GM19239 (cell line): ENCODE measurements around the gene ELSPBP1.
"Not testable (repeated sequence)": the region's sequence is repeated elsewhere in the genome, so short reads cannot be mapped to it uniquely, and the experiment has no call there.

Experiments used
- DNase-seq: peaks from one replicate; pipeline ENCODE4 v3.0.0; 2011; ENCODE audit warnings: low spot score; ENCODE audit not compliant: insufficient read length
- FAIRE-seq: peaks from 2 replicates; lab custom pipeline; 2011; peaks lifted over from hg19 to GRCh38; lab: Jason Lieb, UNC

The ELSPBP1 gene

GRCh38 chr19:48036765-48037164 lies 42.3 kb downstream of the ELSPBP1 start:
- DNase-seq (no peak), FAIRE-seq (no peak)

- FAIRE-seq (no peak), DNase-seq (no peak)
Observed at GRCh38 chr19:48041877-48042580, 47.6 kb downstream of the ELSPBP1 start.

GRCh38 chr19:48043675-48044258 lies 49.3 kb downstream of the ELSPBP1 start, which contains the start of gene CABP5:
Gene CABP5 (minus strand): TSS chr19:48044079. CDS start chr19:48043922, 157 bp downstream.
- FAIRE-seq (no peak), DNase-seq (no peak)

GRCh38 chr19:48044561-48044960 lies 50.1 kb downstream of the ELSPBP1 start:
- DNase-seq: no peak
- FAIRE-seq: no peak

GRCh38 chr19:48051335-48052033 lies 57.1 kb downstream of the ELSPBP1 start:
- FAIRE-seq: no peak
- DNase-seq: no peak

- no peak for FAIRE-seq
- no peak for DNase-seq
Observed at GRCh38 chr19:48053076-48053475, 58.6 kb downstream of the ELSPBP1 start.

GRCh38 chr19:48053856-48054255 lies 59.4 kb downstream of the ELSPBP1 start:
- no peak for FAIRE-seq
- DNase-seq: no peak

- no peak for FAIRE-seq
- DNase-seq: no peak
Observed at GRCh38 chr19:48059331-48059730, 64.9 kb downstream of the ELSPBP1 start.

GRCh38 chr19:48060381-48060780 lies 65.9 kb downstream of the ELSPBP1 start:
- no peak for DNase-seq
- FAIRE-seq: no peak

- DNase-seq: no peak
- FAIRE-seq: no peak
Observed at GRCh38 chr19:48061401-48062344, 67.2 kb downstream of the ELSPBP1 start.

- DNase-seq (no peak), FAIRE-seq (no peak)
Observed at GRCh38 chr19:48064509-48064908, 70.1 kb downstream of the ELSPBP1 start.

- FAIRE-seq (no peak), DNase-seq (no peak)
Observed at GRCh38 chr19:48069435-48069834, 75.0 kb downstream of the ELSPBP1 start.

- not testable (repeated sequence) for FAIRE-seq, DNase-seq
Observed at GRCh38 chr19:48070177-48070769, 75.8 kb downstream of the ELSPBP1 start.
